AG09309 (cell line): ENCODE measurements around the gene UFSP2.

ENCODE experiments used
- DNase-seq: peaks from one replicate; pipeline ENCODE4 v3.0.0-alpha.2; 2010; ENCODE audit warnings: low read depth
- H3K4me3 ChIP-seq: 2 replicates; pipeline ENCODE4 v1.5.1; 2011; ENCODE audit warnings: mild to moderate bottlenecking, low read depth, low read length, moderate library complexity; ENCODE audit not compliant: control insufficient read depth
- CTCF ChIP-seq: IDR thresholded peaks from 2 replicates; pipeline ENCODE4 v1.5.1; 2011; ENCODE audit warnings: mild to moderate bottlenecking, low read depth, low read length, inconsistent platforms; ENCODE audit not compliant: insufficient read depth, control insufficient read depth; ENCODE audit errors: missing control alignments

The UFSP2 gene

GRCh38 chr4:185429660-185430059 is 3.9 kb upstream of the UFSP2 start:
- TF ChIP-seq CTCF = no peak
- H3K4me3 ChIP-seq = no peak overlapping the region
- no peak for DNase-seq

- DNase-seq = no peak
- TF ChIP-seq CTCF = no peak
- H3K4me3 ChIP-seq = no peak overlapping the region
Observed at GRCh38 chr4:185426960-185427688, 1.4 kb upstream of the UFSP2 start.

- no peak for TF ChIP-seq CTCF
- H3K4me3 ChIP-seq = peak overlapping the region; percentile 63
- DNase-seq = peak; percentile 7
Observed at GRCh38 chr4:185424905-185425646, 688 bp downstream of the UFSP2 start.

GRCh38 chr4:185421366-185422124 is 4.2 kb downstream of the UFSP2 start:
- no peak overlapping the region for H3K4me3 ChIP-seq
- DNase-seq = peak; percentile 39
- TF ChIP-seq CTCF = no peak

- no peak for DNase-seq
- no peak for TF ChIP-seq CTCF
- no peak overlapping the region for H3K4me3 ChIP-seq
Observed at GRCh38 chr4:185416955-185417354, 8.8 kb downstream of the UFSP2 start.

GRCh38 chr4:185412412-185412811 is 13.4 kb downstream of the UFSP2 start:
- no peak for DNase-seq
- H3K4me3 ChIP-seq = no peak overlapping the region
- no peak for TF ChIP-seq CTCF
